ENCODE measurements around the gene POLR2F. TPM values are rescaled to one million over a fixed set of nuclear protein-coding genes. Genes with fewer than 3 reads are reported as not detected.
A peak's percentile ranks its signal among the peaks of the same experiment; 100 is the strongest.

Gene POLR2F
- polyA plus RNA-seq, 1 donor (not counting 4 experiments of a cell fraction or from before 2014, with no cell fraction given), result 119 TPM

DNA sequence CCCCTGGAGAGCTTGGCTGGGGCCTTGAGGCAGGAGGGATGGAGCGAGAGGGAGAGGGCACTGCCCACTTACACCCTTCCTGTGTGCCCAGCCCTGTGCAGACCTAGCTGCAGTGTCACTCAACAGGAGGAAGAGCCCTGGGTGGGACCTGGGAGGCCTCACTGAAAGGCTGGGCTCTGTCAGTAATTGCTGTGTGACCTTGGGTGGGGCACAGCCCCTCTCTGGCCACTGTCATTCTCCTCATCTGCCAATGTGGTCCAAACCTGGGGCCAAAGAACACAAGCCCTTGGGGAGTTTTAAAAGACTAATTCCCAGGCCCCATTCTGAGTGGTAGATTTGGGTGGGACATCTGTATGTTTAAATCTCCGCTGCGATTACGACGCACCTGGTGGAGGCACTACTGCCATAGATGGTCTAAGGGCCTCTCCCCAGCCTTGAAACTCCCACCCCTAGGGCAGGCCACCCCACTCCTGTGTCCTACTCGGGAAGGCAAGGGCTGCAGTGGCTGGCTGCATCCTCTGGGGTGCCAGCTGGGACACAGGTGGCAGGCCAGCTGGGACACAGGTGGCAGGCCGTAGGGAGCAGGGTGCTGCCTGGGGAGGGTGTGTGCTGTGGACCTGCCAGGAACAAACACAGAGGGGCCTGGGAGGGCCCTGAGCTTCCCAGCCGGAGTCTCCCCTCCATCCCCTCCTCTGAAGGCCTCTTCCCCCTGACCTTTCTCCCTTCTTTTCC, 43.2 kb downstream of the POLR2F start:
- H3K9ac ChIP-seq (ENCODE audit: control insufficient read depth, extremely low read depth, insufficient read depth, low read length), result no peak overlapping the region
- FAIRE-seq (no peak), DNase-seq (ENCODE audit: low read depth, low spot score) (no peak)
- no peaks in the 10 kb centered on the region for H3K27me3 ChIP-seq (ENCODE audit: control insufficient read depth, extremely low read depth, insufficient read depth, low read length)
- no peak overlapping the region for H3K27ac ChIP-seq (ENCODE audit: control insufficient read depth, insufficient read depth, low read length)
- no peak overlapping the region for H3K4me2 ChIP-seq (ENCODE audit: control insufficient read depth, extremely low read depth, insufficient read depth, low read depth, low read length)
- H3K36me3 ChIP-seq (ENCODE audit: control insufficient read depth in 2 of 2, extremely low read depth in 1 of 2, insufficient read depth in 2 of 2, low read length in 2 of 2), result no peaks in the 10 kb centered on the region
- no peaks in the 10 kb centered on the region for H4K20me1 ChIP-seq (ENCODE audit: control insufficient read depth, extremely low read depth, insufficient read depth, low read length)
- TF ChIP-seq, protein P1, sequence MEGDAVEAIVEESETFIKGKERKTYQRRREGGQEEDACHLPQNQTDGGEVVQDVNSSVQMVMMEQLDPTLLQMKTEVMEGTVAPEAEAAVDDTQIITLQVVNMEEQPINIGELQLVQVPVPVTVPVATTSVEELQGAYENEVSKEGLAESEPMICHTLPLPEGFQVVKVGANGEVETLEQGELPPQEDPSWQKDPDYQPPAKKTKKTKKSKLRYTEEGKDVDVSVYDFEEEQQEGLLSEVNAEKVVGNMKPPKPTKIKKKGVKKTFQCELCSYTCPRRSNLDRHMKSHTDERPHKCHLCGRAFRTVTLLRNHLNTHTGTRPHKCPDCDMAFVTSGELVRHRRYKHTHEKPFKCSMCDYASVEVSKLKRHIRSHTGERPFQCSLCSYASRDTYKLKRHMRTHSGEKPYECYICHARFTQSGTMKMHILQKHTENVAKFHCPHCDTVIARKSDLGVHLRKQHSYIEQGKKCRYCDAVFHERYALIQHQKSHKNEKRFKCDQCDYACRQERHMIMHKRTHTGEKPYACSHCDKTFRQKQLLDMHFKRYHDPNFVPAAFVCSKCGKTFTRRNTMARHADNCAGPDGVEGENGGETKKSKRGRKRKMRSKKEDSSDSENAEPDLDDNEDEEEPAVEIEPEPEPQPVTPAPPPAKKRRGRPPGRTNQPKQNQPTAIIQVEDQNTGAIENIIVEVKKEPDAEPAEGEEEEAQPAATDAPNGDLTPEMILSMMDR (optimal IDR thresholded peaks at IDR 0.05 in 1 of 3, IDR thresholded peaks at IDR 0.05 in 1 of 3, conservative IDR thresholded peaks at IDR 0.05 in 1 of 3; ENCODE audit: extremely low read depth in 1 of 3, insufficient read depth in 2 of 3, low read length in 3 of 3), result peak in 1 of 3 experiments; percentile 26
- TF ChIP-seq EZH2 (IDR thresholded peaks at IDR 0.05; ENCODE audit: low read length), result no peak
- no peaks in the 10 kb centered on the region for H3K79me2 ChIP-seq (ENCODE audit: control insufficient read depth, insufficient read depth, low read length)
- no peak overlapping the region for H3K4me3 ChIP-seq (ENCODE audit: control insufficient read depth in 2 of 3, extremely low read depth in 1 of 3, insufficient read depth in 2 of 3, low read depth in 1 of 3, low read length in 3 of 3)
- no peaks in the 10 kb centered on the region for H3K9me1 ChIP-seq (ENCODE audit: control insufficient read depth, extremely low read depth, insufficient read depth, low read length)
- H2AFZ ChIP-seq (ENCODE audit: control insufficient read depth, low read length), result no peak overlapping the region
- dilution Hi-C loops (cut with MboI; ENCODE audit: extremely low pct_ligation_motif_present, low sequenced_read_pairs), result no loop called here
- no peaks in the 10 kb centered on the region for H3K9me3 ChIP-seq (ENCODE audit: control insufficient read depth, low read depth, low read length)
- H3K4me1 ChIP-seq (ENCODE audit: control insufficient read depth, extremely low read depth, insufficient read depth, low read length), result peaks cover 35% of the 10 kb centered on the region

DNA sequence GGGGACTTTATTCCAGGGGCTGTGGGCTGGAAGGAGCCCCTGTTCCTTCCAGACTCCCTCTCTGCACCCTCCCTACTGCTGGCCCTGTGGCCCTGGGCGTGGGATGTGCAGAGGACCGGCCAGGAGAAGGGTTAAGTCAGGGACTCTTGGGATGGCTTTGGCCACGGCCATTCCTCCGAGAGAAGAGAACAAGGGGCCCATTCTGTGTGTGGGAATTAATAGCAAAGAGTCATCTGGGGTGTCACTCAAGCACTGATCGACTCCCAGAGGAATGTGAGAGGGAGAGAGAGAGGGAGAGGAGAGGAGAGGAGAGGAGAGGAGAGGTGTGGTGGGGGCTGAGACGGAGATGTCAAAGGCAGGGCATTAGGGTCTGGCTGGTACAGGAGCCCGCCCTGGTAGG, 45.0 kb downstream of the POLR2F start:
- dilution Hi-C loops (cut with MboI; ENCODE audit: extremely low pct_ligation_motif_present, low sequenced_read_pairs), result no loop called here
- Histone ChIP-seq H3K4me2 (ENCODE audit: control insufficient read depth, extremely low read depth, insufficient read depth, low read depth, low read length) (no peak overlapping the region), H2AFZ (ENCODE audit: control insufficient read depth, low read length) (no peak overlapping the region), H3K9me3 (ENCODE audit: control insufficient read depth, low read depth, low read length) (no peaks in the 10 kb centered on the region), H4K20me1 (ENCODE audit: control insufficient read depth, extremely low read depth, insufficient read depth, low read length) (no peaks in the 10 kb centered on the region), H3K4me1 (ENCODE audit: control insufficient read depth, extremely low read depth, insufficient read depth, low read length) (peaks cover 35% of the 10 kb centered on the region), H3K27me3 (ENCODE audit: control insufficient read depth, extremely low read depth, insufficient read depth, low read length) (no peaks in the 10 kb centered on the region), H3K27ac (ENCODE audit: control insufficient read depth, insufficient read depth, low read length) (no peak overlapping the region), H3K9ac (ENCODE audit: control insufficient read depth, extremely low read depth, insufficient read depth, low read length) (no peak overlapping the region), H3K79me2 (ENCODE audit: control insufficient read depth, insufficient read depth, low read length) (no peaks in the 10 kb centered on the region), H3K4me3 (ENCODE audit: control insufficient read depth in 2 of 3, extremely low read depth in 1 of 3, insufficient read depth in 2 of 3, low read depth in 1 of 3, low read length in 3 of 3) (no peak overlapping the region), H3K9me1 (ENCODE audit: control insufficient read depth, extremely low read depth, insufficient read depth, low read length) (no peaks in the 10 kb centered on the region), H3K36me3 (ENCODE audit: control insufficient read depth in 2 of 2, extremely low read depth in 1 of 2, insufficient read depth in 2 of 2, low read length in 2 of 2) (no peaks in the 10 kb centered on the region)
- FAIRE-seq (peak; percentile 20), DNase-seq (ENCODE audit: low read depth, low spot score) (no peak)
- no peak for TF ChIP-seq EZH2 (IDR thresholded peaks at IDR 0.05; ENCODE audit: low read length)
- TF ChIP-seq, protein P1 (optimal IDR thresholded peaks at IDR 0.05 in 1 of 3, IDR thresholded peaks at IDR 0.05 in 1 of 3, conservative IDR thresholded peaks at IDR 0.05 in 1 of 3; ENCODE audit: extremely low read depth in 1 of 3, insufficient read depth in 2 of 3, low read length in 3 of 3), result no peak

Data from keratinocyte (primary cell).